OCI-LY7 (cell line): ENCODE data around the gene FKBP1A. TPM values are rescaled to one million over a fixed set of nuclear protein-coding genes. Genes with fewer than 3 reads are reported as not detected.

Experiments
- BruUV-seq: library from RNA; stranded (reverse); fragments of 400-500 nt; replicated peaks from 2 replicates; lab custom pipeline; 2021; lab: Mats Ljungman, UMichigan
- CTCF ChIA-PET: fragments of 300-600 bp; sonication (Branson Sonifier 250); formaldehyde crosslinking; loops from one replicate; lab custom pipeline; 2022; ENCODE audit warnings: antibody characterized with exemption; ENCODE audit not compliant: unreplicated experiment; lab: Charles Lee
- POLR2A ChIA-PET: fragments of 300-600 bp; sonication (Branson Sonifier 250); formaldehyde crosslinking; loops from one replicate; lab custom pipeline; 2022; ENCODE audit warnings: antibody characterized with exemption; lab: Charles Lee
- DNase-seq: peaks from one replicate; pipeline ENCODE4 v3.0.0-alpha.2; 2015; ENCODE audit warnings: low spot score
- H2AFZ ChIP-seq: fragments of 200-600 bp; sonication (generic), shearing (Covaris generic); 2 replicates; pipeline ENCODE4 v1.6.1; 2014; ENCODE audit warnings: mild to moderate bottlenecking, antibody characterized with exemption, low read length, moderate library complexity
- H3K27ac ChIP-seq: fragments of 200-600 bp; sonication (generic); 2 replicates; pipeline ENCODE4 v1.5.1; 2014; ENCODE audit warnings: mixed run types, low read depth, mild to moderate bottlenecking, moderate library complexity, low read length, inconsistent platforms; ENCODE audit not compliant: poor library complexity, severe bottlenecking
- H3K36me3 ChIP-seq: fragments of 200-600 bp; sonication (generic); 2 replicates; pipeline ENCODE4 v1.6.1; 2014; ENCODE audit warnings: mild to moderate bottlenecking, antibody characterized with exemption, low read length, moderate library complexity, mixed read lengths; ENCODE audit not compliant: insufficient read depth
- H3K4me1 ChIP-seq: fragments of 200-600 bp; sonication (generic); 2 replicates; pipeline ENCODE4 v1.5.1; 2014; ENCODE audit warnings: mild to moderate bottlenecking, low read length; ENCODE audit not compliant: insufficient read depth, poor library complexity, severe bottlenecking
- H3K4me2 ChIP-seq: fragments of 200-600 bp; sonication (generic); 2 replicates; pipeline ENCODE4 v1.6.1; 2014; ENCODE audit warnings: mild to moderate bottlenecking, low read length
- H3K4me3 ChIP-seq: fragments of 200-600 bp; sonication (generic); 2 replicates; pipeline ENCODE4 v1.5.1; 2014; ENCODE audit warnings: mild to moderate bottlenecking, low read depth, low read length; ENCODE audit not compliant: poor library complexity, severe bottlenecking
- H3K79me2 ChIP-seq: fragments of 200-600 bp; sonication (generic); 2 replicates; pipeline ENCODE4 v1.6.1; 2016; ENCODE audit warnings: low read depth, mild to moderate bottlenecking, low read length, moderate library complexity, mixed read lengths; ENCODE audit not compliant: insufficient read depth
- H3K9me2 ChIP-seq: fragments of 200-600 bp; sonication (generic); 2 replicates; pipeline ENCODE4 v1.6.1; 2016; ENCODE audit warnings: mild to moderate bottlenecking, low read length, mixed read lengths; ENCODE audit not compliant: insufficient read depth
- H3K9me3 ChIP-seq: fragments of 200-600 bp; sonication (generic); 2 replicates; pipeline ENCODE4 v1.6.1; 2014; ENCODE audit warnings: mild to moderate bottlenecking, mixed run types, low read length, mixed read lengths
- H4K20me1 ChIP-seq: fragments of 200-600 bp; sonication (generic); 2 replicates; pipeline ENCODE4 v1.6.1; 2014; ENCODE audit warnings: mild to moderate bottlenecking, antibody characterized with exemption, low read length, moderate library complexity, mixed read lengths; ENCODE audit not compliant: insufficient read depth
- EZH2phosphoT487 ChIP-seq: fragments of 200-600 bp; sonication (generic); IDR thresholded peaks from 2 replicates; pipeline ENCODE4 v1.6.1; 2018; ENCODE audit warnings: low read depth, borderline replicate concordance, mild to moderate bottlenecking, mixed run types, antibody characterized with exemption, low read length, moderate library complexity, mixed read lengths
- intact Hi-C: fragments of 100-400 bp; cut with micrococcal nuclease; formaldehyde crosslinking; loops from one replicate; pipeline ENCODE4 v1.10.0; 2022; ENCODE audit not compliant: unreplicated experiment
- total RNA-seq, 2 experiments: library from RNA; depleted of rRNA in 1 of 2; stranded (reverse); fragments of >200 nt in 1 of 2; shearing (Covaris generic) in 1 of 2; gene quantifications; 2 replicates each; pipeline ENCODE4 v1.2.3, GENCODE V29; 2014 to 2022
- TF ChIP-seq, protein P1 (sequence below): fragments of 200-600 bp; sonication (generic); conservative IDR thresholded peaks from 2 replicates; pipeline ENCODE4 v1.5.1; 2014; ENCODE audit warnings: mild to moderate bottlenecking, antibody characterized with exemption, low read length, moderate library complexity, mixed read lengths

The FKBP1A gene
- total RNA-seq, 2 experiments from 2014 or later = 99.0 to 218 TPM

DNA sequence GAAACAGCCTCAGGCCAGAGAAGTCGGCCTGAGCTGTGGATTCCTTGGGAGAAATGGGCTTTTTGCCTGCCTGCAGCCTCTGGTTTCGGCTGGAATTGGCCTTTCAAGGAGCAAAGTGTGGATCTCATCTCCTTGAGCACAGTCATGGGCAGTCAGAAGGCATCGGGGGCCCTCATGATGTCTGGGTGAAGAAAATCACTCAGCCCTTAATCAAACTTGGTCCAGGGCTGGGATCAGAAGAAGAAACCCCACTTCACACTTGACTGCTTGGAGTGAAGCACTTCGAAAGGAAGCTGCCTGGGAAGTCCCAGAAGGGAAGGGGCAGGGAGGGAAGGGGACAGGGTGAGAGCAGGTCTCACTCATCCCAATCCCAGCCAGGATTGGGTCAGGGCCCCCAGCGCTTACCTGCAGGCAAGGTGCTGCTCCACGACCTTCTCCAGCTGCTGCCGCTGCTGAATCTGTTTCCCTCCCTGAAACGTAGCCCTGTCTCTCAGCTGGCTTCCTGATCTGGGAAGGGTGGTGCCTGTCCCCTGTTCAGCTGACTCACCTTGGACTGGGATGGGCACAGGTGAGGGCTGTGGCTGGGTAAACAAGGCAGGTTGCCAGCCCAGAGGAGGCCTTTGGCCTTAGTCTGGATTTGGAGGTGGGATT, 64.0 kb downstream of the FKBP1A start, which contains the start of gene SDCBP2:
TSS of gene SDCBP2 (minus strand) at position 460 of the 651 bp plus-strand sequence. CDS start 8,723 bp downstream, outside the sequence.
- CTCF ChIA-PET = no interaction called here
- Histone ChIP-seq H2AFZ (no peak within 1 kb of the TSS), H3K4me1 (peaks cover 47% of the 10 kb centered on the region), H3K36me3 (peaks cover 28% of the 10 kb centered on the region), H3K4me2 (peak within 1 kb of the TSS; percentile 33; the same call in 1 of the 2 replicates), H3K27ac (no peak within 1 kb of the TSS), H3K4me3 (no peak within 1 kb of the TSS), H3K79me2 (peaks cover 40% of the 10 kb centered on the region), H3K9me2 (no peaks in the 10 kb centered on the region), H4K20me1 (peaks cover 15% of the 10 kb centered on the region), H3K9me3 (no peaks in the 10 kb centered on the region)
- TF ChIP-seq EZH2phosphoT487 = no peak
- TF ChIP-seq, protein P1, sequence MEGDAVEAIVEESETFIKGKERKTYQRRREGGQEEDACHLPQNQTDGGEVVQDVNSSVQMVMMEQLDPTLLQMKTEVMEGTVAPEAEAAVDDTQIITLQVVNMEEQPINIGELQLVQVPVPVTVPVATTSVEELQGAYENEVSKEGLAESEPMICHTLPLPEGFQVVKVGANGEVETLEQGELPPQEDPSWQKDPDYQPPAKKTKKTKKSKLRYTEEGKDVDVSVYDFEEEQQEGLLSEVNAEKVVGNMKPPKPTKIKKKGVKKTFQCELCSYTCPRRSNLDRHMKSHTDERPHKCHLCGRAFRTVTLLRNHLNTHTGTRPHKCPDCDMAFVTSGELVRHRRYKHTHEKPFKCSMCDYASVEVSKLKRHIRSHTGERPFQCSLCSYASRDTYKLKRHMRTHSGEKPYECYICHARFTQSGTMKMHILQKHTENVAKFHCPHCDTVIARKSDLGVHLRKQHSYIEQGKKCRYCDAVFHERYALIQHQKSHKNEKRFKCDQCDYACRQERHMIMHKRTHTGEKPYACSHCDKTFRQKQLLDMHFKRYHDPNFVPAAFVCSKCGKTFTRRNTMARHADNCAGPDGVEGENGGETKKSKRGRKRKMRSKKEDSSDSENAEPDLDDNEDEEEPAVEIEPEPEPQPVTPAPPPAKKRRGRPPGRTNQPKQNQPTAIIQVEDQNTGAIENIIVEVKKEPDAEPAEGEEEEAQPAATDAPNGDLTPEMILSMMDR = no peak
- no TSS peak for BruUV-seq
- intact Hi-C loops = no loop called here
- DNase-seq = no peak
- POLR2A ChIA-PET = no interaction called here

DNA sequence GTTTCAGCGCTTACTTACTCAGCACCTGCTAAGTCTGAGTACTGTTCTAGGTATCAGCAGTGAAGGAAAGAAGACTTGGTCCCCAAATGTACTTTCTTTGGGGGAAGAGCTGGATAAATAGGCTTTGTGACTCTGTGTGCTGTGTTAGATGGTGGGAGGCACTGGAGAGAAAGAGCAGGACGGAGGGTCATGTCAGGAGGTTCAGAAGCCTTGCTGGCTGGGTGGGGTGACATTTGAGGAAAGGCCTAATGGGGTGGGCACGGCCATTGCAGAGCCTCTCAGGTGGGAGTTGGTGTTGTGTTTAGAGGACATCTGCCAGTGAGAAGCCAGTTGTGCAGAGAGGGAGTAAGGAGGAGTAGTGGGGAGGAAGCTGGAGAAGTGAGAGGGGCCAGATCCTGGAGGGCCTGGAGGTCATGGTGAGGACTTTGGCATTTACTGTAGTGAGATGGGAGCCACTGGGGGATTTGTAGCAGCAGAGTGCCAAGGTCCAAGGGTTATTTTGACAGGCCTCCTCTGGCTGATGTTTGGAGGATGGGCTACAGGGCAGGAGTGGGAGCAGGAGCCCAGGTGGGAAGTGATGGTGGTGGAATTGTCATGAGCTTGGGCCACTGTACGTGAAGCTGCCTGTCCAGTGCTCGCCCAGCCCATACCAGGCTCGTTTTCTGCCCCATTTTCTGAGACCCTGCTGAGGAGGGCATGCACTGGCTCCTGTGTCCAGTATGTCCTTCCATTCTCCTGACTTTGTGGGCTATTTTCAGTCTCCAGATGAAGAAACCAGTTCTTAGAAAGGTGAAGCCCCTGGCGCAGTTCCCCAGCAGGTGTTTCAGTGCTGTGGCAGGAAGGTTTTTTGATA, 64.8 kb downstream of the FKBP1A start:
- no peak overlapping the region for H2AFZ ChIP-seq
- no peak overlapping the region for H3K4me3 ChIP-seq
- H3K36me3 ChIP-seq = peaks cover 22% of the 10 kb centered on the region
- DNase-seq = no peak
- ChIA-PET POLR2A (interaction anchor here (1.2 kb wide), 1 partner anchor 27 kb away, joined by 3 read pairs; no protein-coding TSS in a partner anchor), CTCF (interaction anchor here (0.5 to 0.8 kb wide), 2 partner anchors 17 to 29 kb away, joined by 4 read pairs; no protein-coding TSS in a partner anchor)
- H4K20me1 ChIP-seq = peaks cover 15% of the 10 kb centered on the region
- H3K9me2 ChIP-seq = no peaks in the 10 kb centered on the region
- H3K4me1 ChIP-seq = peaks cover 47% of the 10 kb centered on the region
- H3K79me2 ChIP-seq = peaks cover 40% of the 10 kb centered on the region
- BruUV-seq = no TSS peak
- intact Hi-C loops = no loop called here
- no peaks in the 10 kb centered on the region for H3K9me3 ChIP-seq
- TF ChIP-seq, protein P1 = no peak
- TF ChIP-seq EZH2phosphoT487 = no peak
- H3K27ac ChIP-seq = no peak overlapping the region
- peak overlapping the region; percentile 33; the same call in 1 of the 2 replicates for H3K4me2 ChIP-seq
